T-helper 2 cell treated with Interferon-gamma antibody and Interleukin-4, amounts not matched to agents 100 ng/mL and 5 ng/mL, for 36 hours (primary cell): ENCODE measurements around the gene ITGA2. TPM values are rescaled to one million over a fixed set of nuclear protein-coding genes. Genes with fewer than 3 reads are reported as not detected.

Experiments
- intact Hi-C: fragments of 100-400 bp; cut with micrococcal nuclease; formaldehyde crosslinking; loops from one replicate; pipeline ENCODE4 v1.15.1; 2023
- total RNA-seq: library from RNA; stranded (reverse); gene quantifications from 2 replicates; pipeline ENCODE4 v1.2.3, GENCODE V29; 2022

Gene ITGA2
- total RNA-seq, 1 donor from 2014 or later: 5.4 TPM

- intact Hi-C loops: no loop called here
Observed at GRCh38 chr5:53013857-53014256, 24.7 kb downstream of the ITGA2 start.

DNA sequence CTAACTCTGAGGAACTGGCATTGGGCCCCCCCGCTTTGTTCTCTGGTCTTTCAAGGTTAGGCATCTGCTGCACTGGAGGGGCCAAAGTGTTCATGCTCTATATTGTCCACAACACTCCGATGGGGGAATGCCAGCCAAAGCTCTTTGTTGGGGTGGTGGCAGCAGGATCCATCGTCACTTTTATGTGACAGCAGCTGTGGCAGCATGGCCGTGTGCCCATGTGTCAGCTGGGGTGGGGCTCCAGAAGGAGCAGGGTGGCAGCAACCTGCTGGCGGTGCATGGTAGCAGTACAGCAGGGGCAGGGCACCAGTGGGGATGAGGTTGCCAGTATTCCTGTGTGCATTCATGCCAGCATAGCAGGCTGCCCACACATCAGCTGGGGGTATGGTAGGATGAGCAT lies 28.2 kb downstream of the ITGA2 start:
- intact Hi-C loops: no loop called here

- intact Hi-C loops: no loop called here
Observed at GRCh38 chr5:53017794-53018391, 28.7 kb downstream of the ITGA2 start.

GRCh38 chr5:53019320-53019719 lies 30.2 kb downstream of the ITGA2 start:
- intact Hi-C loops: no loop called here

DNA sequence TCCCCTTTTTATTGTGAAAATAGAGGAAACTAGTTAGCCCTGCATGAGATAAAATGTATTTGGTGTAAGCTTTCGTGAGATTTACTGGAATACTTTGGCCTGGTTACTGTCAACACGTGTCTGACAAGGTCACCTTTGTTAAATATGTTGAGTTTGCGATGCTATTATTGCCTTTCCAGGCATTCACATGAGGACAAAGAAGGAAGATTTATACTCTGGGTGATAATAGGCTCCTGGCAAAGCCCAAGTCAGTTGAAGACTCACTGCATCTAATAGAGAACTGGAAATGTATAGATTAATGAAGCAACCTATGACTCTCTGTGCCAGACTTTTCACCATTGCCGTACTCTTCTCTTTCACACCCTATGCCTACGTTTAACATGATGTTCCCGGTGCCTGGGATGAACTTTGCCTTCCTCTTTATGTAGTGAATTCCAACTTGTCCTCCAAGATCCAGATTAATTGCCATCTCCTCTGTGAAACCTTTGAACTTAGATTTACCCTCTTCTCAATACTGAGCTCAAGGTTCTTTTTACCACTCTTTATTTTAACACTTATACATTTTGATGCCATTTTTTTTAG lies 33.9 kb downstream of the ITGA2 start:
- intact Hi-C loops: no loop called here

GRCh38 chr5:53023969-53024368 lies 34.8 kb downstream of the ITGA2 start:
- intact Hi-C loops: no loop called here

DNA sequence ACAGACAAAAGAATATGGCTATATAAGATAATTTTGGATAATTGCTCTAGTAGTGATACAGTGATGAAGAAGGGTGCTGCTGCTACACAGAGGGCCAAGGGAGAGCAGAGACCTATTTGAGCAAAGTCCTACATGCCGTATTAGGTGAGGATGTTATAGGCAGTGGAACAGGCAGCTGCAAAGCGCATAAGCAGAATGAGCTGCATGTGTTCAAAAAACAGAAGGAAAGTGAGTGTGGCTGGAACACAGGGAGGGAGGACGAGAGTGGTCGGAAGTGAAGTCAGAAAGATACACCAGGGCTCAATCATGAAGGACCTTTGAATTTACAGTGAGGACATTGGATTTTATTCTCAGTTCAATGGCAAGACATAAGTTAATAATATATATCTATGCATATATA lies 35.4 kb downstream of the ITGA2 start:
- intact Hi-C loops: no loop called here

GRCh38 chr5:53025487-53025886 lies 36.3 kb downstream of the ITGA2 start:
- intact Hi-C loops: no loop called here

GRCh38 chr5:53027913-53028312 lies 38.8 kb downstream of the ITGA2 start:
- intact Hi-C loops: no loop called here

GRCh38 chr5:53029608-53030007 lies 40.5 kb downstream of the ITGA2 start:
- intact Hi-C loops: no loop called here

- intact Hi-C loops: loop anchor here (1.0 kb wide), 2 partner anchors 10 to 26 kb away; no protein-coding TSS in a partner anchor
Observed at GRCh38 chr5:53030893-53031292, 41.7 kb downstream of the ITGA2 start.

- intact Hi-C loops: loop anchor here (1.0 kb wide), 2 partner anchors 10 to 26 kb away; no protein-coding TSS in a partner anchor
Observed at GRCh38 chr5:53031695-53032096, 42.5 kb downstream of the ITGA2 start.

- intact Hi-C loops: no loop called here
Observed at GRCh38 chr5:53032188-53032587, 43.0 kb downstream of the ITGA2 start.

- intact Hi-C loops: no loop called here
Observed at GRCh38 chr5:53034832-53035231, 45.7 kb downstream of the ITGA2 start.

- intact Hi-C loops: no loop called here
Observed at GRCh38 chr5:53035868-53036381, 46.8 kb downstream of the ITGA2 start.

DNA sequence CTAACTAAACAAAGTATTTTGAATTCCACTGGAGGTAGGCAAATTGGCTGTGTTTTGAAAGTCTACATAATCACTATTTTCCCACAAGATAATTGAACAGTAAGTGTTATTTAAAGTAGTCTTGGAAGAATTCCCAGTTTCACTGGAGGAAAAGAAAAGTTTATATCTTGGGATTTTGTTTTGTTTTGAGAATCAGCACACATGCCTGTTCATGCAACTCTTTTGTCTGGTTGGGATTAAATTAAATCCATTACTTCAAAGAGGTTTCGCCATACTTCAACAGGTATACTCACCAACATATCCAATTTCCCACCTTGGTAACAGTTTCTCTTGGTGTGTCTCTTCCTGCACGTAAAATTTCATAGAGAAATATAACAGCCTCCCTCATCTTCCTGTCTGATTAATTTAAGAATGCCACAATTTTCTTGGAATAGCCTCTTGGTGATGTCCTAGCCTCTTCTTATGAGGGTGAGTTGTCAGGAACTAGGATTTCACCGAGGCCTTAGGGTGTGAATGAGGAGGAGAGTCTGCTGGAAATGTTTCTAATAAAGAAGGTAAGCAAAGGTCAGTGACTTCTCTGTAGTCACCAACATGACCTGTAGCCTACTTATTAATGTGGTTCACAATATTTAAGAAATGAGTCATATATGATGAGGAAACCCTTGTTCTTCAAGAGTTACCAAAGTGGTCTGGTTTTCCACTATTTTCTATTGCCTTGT lies 48.1 kb downstream of the ITGA2 start:
- intact Hi-C loops: no loop called here

GRCh38 chr5:53038196-53038847 lies 49.2 kb downstream of the ITGA2 start:
- intact Hi-C loops: no loop called here

- intact Hi-C loops: loop anchor here (2.0 kb wide), 3 partner anchors 51 to 315 kb away; partner anchors contain the start of gene ITGA2
Observed at GRCh38 chr5:53039855-53040254, 50.7 kb downstream of the ITGA2 start.

DNA sequence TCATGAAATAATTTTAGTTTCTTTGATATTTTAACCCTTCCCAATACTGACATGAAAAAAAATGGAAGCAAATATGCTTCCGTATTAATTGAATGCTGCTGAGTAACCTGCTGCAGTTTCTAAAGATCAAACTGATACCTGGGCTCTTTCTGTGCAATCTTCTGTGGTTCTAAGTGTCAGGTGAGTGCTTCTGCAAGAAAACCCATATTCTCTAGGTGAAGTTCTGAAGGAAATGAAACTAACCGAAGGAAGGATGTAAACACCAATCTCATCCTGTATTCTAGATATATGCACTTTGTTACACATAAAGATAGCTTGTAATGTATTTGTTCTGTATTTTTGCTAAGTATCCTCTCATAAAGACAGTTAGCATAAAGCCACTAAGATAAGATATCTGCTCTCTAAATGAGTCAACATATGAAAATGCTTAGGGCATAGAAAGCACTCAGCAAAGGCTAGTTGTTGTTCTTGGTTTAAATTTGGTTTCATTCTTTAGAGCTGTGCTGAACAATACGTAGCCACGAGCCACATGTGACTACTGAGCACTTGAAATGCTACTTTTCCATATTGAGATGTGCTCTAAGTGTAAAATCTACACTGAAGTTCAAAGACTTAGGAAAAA lies 52.0 kb downstream of the ITGA2 start:
- intact Hi-C loops: loop anchor here (1.0 to 2.0 kb wide), 8 partner anchors 10 to 316 kb away; partner anchors contain the start of genes ITGA2 and MOCS2

GRCh38 chr5:53041740-53042139 lies 52.6 kb downstream of the ITGA2 start:
- intact Hi-C loops: loop anchor here (1.0 to 2.0 kb wide), 8 partner anchors 10 to 317 kb away; partner anchors contain the start of genes ITGA2 and MOCS2

GRCh38 chr5:53045263-53045662 lies 56.1 kb downstream of the ITGA2 start:
- intact Hi-C loops: no loop called here
